ENCODE measurements around the gene METTL2B. TPM values are rescaled to one million over a fixed set of nuclear protein-coding genes. Genes with fewer than 3 reads are reported as not detected.
"Not testable (repeated sequence)": the region's sequence is repeated elsewhere in the genome, so short reads cannot be mapped to it uniquely, and the experiment has no call there.

The METTL2B gene
- total and polyA plus RNA-seq, 2 of the 13 experiments (the other 11 are each of a cell fraction or from before 2014, with no cell fraction given): 15.5 to 33.1 TPM

DNA sequence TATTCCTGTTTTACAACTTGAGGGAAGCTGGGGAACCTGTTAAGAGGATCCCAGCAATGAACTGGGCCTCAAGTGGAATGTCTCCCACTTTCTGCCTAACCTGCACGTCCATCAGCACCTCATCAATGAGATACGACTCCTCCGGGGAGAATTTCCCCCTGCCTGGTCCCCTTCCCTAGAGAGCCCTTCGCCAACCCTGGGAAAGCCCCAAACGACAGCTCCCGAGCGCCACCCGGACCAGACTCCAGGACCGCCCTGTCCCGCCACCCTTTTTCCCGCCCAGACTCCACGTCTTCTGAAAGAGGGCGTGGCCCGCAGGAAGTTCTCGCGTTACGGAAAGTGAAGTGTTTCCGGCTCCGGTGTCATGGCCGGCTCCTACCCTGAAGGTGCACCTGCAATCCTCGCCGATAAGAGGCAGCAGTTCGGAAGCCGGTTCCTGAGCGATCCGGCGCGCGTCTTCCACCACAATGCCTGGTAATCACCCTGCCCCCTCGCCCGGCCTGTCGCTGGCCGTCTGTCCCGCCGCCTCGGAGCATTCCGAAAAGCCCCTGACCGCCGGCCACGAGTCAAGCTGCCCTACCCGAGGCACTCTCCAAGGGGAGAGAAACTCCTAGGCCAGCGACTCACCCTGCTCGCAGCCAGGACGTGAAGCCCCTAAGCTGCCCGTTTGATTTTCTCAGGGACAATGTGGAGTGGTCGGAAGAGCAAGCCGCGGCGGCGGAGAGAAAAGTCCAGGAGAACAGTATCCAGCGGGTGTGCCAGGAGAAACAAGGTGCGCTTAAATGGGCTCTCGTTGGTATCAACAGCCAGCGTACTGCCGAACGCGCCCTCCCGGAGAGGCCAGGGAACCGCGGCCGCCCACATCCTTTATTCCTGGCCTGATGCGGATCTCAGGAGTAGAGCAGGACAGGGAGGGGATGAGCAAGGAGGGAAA, at the start of gene METTL2B (continued):
- 0 out of 2 replicates have a peak, but pooled peaks have one; percentile 20 for TF ChIP-seq ZBTB7B (CRISPR knock-in tag; IDR thresholded peaks at IDR 0.05)
- TF ChIP-seq ZBTB21 (CRISPR knock-in tag; IDR thresholded peaks at IDR 0.05): 0 out of 2 replicates have a peak, but pooled peaks have one; percentile 58
- TF ChIP-seq KDM3A (CRISPR knock-in tag; IDR thresholded peaks at IDR 0.05; ENCODE audit: low read depth): 0 out of 2 replicates have a peak, but pooled peaks have one; percentile 42
- TF ChIP-seq SIN3B (IDR thresholded peaks at IDR 0.05; ENCODE audit: low read length): peak; percentile 83
- TF ChIP-seq ZNF335 (CRISPR knock-in tag; IDR thresholded peaks at IDR 0.05): 0 out of 2 replicates have a peak, but pooled peaks have one; percentile 35
- TF ChIP-seq ZZZ3 (CRISPR knock-in tag; IDR thresholded peaks at IDR 0.05; ENCODE audit: borderline replicate concordance): peak; percentile 38; the same call in 1 of the 2 replicates
- TF ChIP-seq HDAC1 (CRISPR knock-in tag; IDR thresholded peaks at IDR 0.05): peak; percentile 92
- TF ChIP-seq, protein P1, sequence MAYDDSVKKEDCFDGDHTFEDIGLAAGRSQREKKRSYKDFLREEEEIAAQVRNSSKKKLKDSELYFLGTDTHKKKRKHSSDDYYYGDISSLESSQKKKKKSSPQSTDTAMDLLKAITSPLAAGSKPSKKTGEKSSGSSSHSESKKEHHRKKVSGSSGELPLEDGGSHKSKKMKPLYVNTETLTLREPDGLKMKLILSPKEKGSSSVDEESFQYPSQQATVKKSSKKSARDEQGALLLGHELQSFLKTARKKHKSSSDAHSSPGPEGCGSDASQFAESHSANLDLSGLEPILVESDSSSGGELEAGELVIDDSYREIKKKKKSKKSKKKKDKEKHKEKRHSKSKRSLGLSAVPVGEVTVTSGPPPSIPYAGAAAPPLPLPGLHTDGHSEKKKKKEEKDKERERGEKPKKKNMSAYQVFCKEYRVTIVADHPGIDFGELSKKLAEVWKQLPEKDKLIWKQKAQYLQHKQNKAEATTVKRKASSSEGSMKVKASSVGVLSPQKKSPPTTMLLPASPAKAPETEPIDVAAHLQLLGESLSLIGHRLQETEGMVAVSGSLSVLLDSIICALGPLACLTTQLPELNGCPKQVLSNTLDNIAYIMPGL (CRISPR knock-in tag; IDR thresholded peaks at IDR 0.05; ENCODE audit: borderline replicate concordance in 1 of 2, low read depth in 1 of 2): peak; percentile 92 to 93
- TF ChIP-seq, protein P2, sequence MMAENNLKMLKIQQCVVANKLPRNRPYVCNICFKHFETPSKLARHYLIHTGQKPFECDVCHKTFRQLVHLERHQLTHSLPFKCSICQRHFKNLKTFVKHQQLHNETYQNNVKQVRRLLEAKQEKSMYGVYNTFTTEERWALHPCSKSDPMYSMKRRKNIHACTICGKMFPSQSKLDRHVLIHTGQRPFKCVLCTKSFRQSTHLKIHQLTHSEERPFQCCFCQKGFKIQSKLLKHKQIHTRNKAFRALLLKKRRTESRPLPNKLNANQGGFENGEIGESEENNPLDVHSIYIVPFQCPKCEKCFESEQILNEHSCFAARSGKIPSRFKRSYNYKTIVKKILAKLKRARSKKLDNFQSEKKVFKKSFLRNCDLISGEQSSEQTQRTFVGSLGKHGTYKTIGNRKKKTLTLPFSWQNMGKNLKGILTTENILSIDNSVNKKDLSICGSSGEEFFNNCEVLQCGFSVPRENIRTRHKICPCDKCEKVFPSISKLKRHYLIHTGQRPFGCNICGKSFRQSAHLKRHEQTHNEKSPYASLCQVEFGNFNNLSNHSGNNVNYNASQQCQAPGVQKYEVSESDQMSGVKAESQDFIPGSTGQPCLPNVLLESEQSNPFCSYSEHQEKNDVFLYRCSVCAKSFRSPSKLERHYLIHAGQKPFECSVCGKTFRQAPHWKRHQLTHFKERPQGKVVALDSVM (CRISPR knock-in tag; IDR thresholded peaks at IDR 0.05): 0 out of 2 replicates have a peak, but pooled peaks have one; percentile 38
- peak; percentile 83 for TF ChIP-seq ZFY (CRISPR knock-in tag; IDR thresholded peaks at IDR 0.05)
- peak; percentile 30; the same call in 1 of the 2 replicates for TF ChIP-seq ZNF615 (CRISPR knock-in tag; IDR thresholded peaks at IDR 0.05; ENCODE audit: borderline replicate concordance)
- TF ChIP-seq SAP130 (CRISPR knock-in tag; IDR thresholded peaks at IDR 0.05; ENCODE audit: low read depth): peak; percentile 95
- TF ChIP-seq, protein P3, sequence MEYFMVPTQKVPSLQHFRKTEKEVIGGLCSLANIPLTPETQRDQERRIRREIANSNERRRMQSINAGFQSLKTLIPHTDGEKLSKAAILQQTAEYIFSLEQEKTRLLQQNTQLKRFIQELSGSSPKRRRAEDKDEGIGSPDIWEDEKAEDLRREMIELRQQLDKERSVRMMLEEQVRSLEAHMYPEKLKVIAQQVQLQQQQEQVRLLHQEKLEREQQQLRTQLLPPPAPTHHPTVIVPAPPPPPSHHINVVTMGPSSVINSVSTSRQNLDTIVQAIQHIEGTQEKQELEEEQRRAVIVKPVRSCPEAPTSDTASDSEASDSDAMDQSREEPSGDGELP (IDR thresholded peaks at IDR 0.05; ENCODE audit: borderline replicate concordance, low read depth): peak; percentile 30; the same call in 1 of the 2 replicates
- peak; percentile 46 for TF ChIP-seq HCFC1 (IDR thresholded peaks at IDR 0.05; ENCODE audit: low read depth, low read length)
- TF ChIP-seq ZMYM3 (CRISPR knock-in tag; IDR thresholded peaks at IDR 0.05): 0 out of 2 replicates have a peak, but pooled peaks have one; percentile 11
- not testable (repeated sequence) for TF ChIP-seq NR2F6 (IDR thresholded peaks at IDR 0.05)
- peak; percentile 33; the same call in 1 of the 2 replicates for TF ChIP-seq NR2F6 (CRISPR knock-in tag; IDR thresholded peaks at IDR 0.05)
- TF ChIP-seq, protein P4, sequence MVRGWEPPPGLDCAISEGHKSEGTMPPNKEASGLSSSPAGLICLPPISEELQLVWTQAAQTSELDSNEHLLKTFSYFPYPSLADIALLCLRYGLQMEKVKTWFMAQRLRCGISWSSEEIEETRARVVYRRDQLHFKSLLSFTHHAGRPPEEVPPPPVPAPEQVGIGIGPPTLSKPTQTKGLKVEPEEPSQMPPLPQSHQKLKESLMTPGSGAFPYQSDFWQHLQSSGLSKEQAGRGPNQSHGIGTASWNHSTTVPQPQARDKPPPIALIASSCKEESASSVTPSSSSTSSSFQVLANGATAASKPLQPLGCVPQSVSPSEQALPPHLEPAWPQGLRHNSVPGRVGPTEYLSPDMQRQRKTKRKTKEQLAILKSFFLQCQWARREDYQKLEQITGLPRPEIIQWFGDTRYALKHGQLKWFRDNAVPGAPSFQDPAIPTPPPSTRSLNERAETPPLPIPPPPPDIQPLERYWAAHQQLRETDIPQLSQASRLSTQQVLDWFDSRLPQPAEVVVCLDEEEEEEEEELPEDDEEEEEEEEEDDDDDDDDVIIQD (CRISPR knock-in tag; IDR thresholded peaks at IDR 0.05; ENCODE audit: low read depth): peak; percentile 63; the same call in 1 of the 2 replicates
- peak; percentile 47; the same call in 1 of the 2 replicates for TF ChIP-seq KDM5B (CRISPR knock-in tag; IDR thresholded peaks at IDR 0.05; ENCODE audit: borderline replicate concordance)
- TF ChIP-seq, protein P5, sequence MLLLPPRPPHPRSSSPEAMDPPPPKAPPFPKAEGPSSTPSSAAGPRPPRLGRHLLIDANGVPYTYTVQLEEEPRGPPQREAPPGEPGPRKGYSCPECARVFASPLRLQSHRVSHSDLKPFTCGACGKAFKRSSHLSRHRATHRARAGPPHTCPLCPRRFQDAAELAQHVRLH (CRISPR knock-in tag; IDR thresholded peaks at IDR 0.05; ENCODE audit: borderline replicate concordance, low read depth): peak; percentile 91
